Left colon (tissue), 2 donors: ENCODE measurements around the gene LEFTY2. TPM values are rescaled to one million over a fixed set of nuclear protein-coding genes. Genes with fewer than 3 reads are reported as not detected.
"Not testable (repeated sequence)": the region's sequence is repeated elsewhere in the genome, so short reads cannot be mapped to it uniquely, and the experiment has no call there.

Source experiments
- ATAC-seq: fragments of 200-7000 bp; cut with Tn5 transposase; one replicate; pipeline ENCODE4 v1.9.1; 2020; ENCODE audit warnings: mild to moderate bottlenecking, moderate library complexity
- DNase-seq, 2 donors: peaks; one replicate each; pipeline ENCODE4 v3.0.0-alpha.2; 2020
- intact Hi-C, 2 donors: fragments of 100-400 bp; cut with DNase I in 1 of 2; cut with micrococcal nuclease in 1 of 2; formaldehyde crosslinking; loops; one replicate each; pipeline versions ENCODE4 v1.11.2 to v1.14.0; 2022; cut with DNase I, micrococcal nuclease
- total RNA-seq, 2 donors: library from RNA; stranded (reverse); fragmentation: NEBNext Ultra II Directional; extraction: Animal tissue kit (Norgen Biotek cat#: 25700); gene quantifications; one replicate each; pipeline ENCODE4 v1.2.1, GENCODE V29; 2021
- donor health status: DM: no; HTN: no; CAD: no.
- donor health status: DM: yes; HTN: yes; CAD: no.

LEFTY2 gene
- total RNA-seq, 2 donors from 2014 or later: 0.36 to 74.3 TPM

- ATAC-seq (no peak), DNase-seq (no peak)
Measured at GRCh38 chr1:225961659-225962439, 20.8 kb upstream of the LEFTY2 start.

GRCh38 chr1:225958041-225958440 is 17.0 kb upstream of the LEFTY2 start:
- no peak for ATAC-seq
- no peak for DNase-seq
- intact Hi-C loops: no loop called here

More at GRCh38 chr1:225961659-225962439, 20.8 kb upstream of the LEFTY2 start:
- intact Hi-C loops: no loop called here

GRCh38 chr1:225954753-225955152 is 13.7 kb upstream of the LEFTY2 start:
- ATAC-seq (no peak), DNase-seq (no peak)
- intact Hi-C loops: no loop called here

GRCh38 chr1:225953315-225953714 is 12.3 kb upstream of the LEFTY2 start:
- intact Hi-C loops: no loop called here
- no peak for ATAC-seq
- DNase-seq: no peak

- ATAC-seq (no peak), DNase-seq (no peak)
- intact Hi-C loops: no loop called here
Measured at GRCh38 chr1:225950905-225951497, 10.0 kb upstream of the LEFTY2 start.

- no peak for DNase-seq
- ATAC-seq: no peak
- intact Hi-C loops: no loop called here
Measured at GRCh38 chr1:225949041-225949440, 8.0 kb upstream of the LEFTY2 start.

GRCh38 chr1:225946803-225947202 is 5.8 kb upstream of the LEFTY2 start:
- intact Hi-C loops: no loop called here
- DNase-seq: no peak

GRCh38 chr1:225946082-225946620 is 5.1 kb upstream of the LEFTY2 start:
- DNase-seq: no peak
- no peak for ATAC-seq
- intact Hi-C loops: no loop called here

More at GRCh38 chr1:225946803-225947202, 5.8 kb upstream of the LEFTY2 start:
- ATAC-seq: no peak

GRCh38 chr1:225945564-225945963 is 4.5 kb upstream of the LEFTY2 start:
- DNase-seq: no peak
- no peak for ATAC-seq
- intact Hi-C loops: no loop called here

GRCh38 chr1:225944951-225945350 is 3.9 kb upstream of the LEFTY2 start:
- DNase-seq (no peak), ATAC-seq (no peak)
- intact Hi-C loops: no loop called here

GRCh38 chr1:225944387-225944786 is 3.4 kb upstream of the LEFTY2 start:
- no peak for ATAC-seq

GRCh38 chr1:225943582-225943981 is 2.6 kb upstream of the LEFTY2 start:
- no peak for ATAC-seq
- intact Hi-C loops: no loop called here
- DNase-seq: no peak

More at GRCh38 chr1:225944387-225944786, 3.4 kb upstream of the LEFTY2 start:
- intact Hi-C loops: no loop called here
- no peak for DNase-seq

GRCh38 chr1:225942574-225942973 is 1.6 kb upstream of the LEFTY2 start:
- DNase-seq: no peak
- intact Hi-C loops: no loop called here
- ATAC-seq: no peak

GRCh38 chr1:225941942-225942222 is 862 bp upstream of the LEFTY2 start:
- no peak for DNase-seq
- no peak for ATAC-seq
- intact Hi-C loops: no loop called here

- ATAC-seq: no peak
- no peak for DNase-seq
- intact Hi-C loops: no loop called here
Measured at GRCh38 chr1:225940385-225941151, 452 bp downstream of the LEFTY2 start.

- ATAC-seq, intact Hi-C loops, DNase-seq: not testable (repeated sequence)
Measured at GRCh38 chr1:225939939-225940310, 1.1 kb downstream of the LEFTY2 start.

GRCh38 chr1:225939097-225939938 is 1.7 kb downstream of the LEFTY2 start:
- intact Hi-C loops, DNase-seq: not testable (repeated sequence)
- peak; percentile 41 for ATAC-seq

- peak; percentile 43 for ATAC-seq
Measured at GRCh38 chr1:225937048-225937968, 3.7 kb downstream of the LEFTY2 start.

More at GRCh38 chr1:225937048-225937968, 3.7 kb downstream of the LEFTY2 start:
- DNase-seq: no peak
- intact Hi-C loops: no loop called here
